HG03159 (cell line): Measurements from ENCODE around the gene EXOC3L4.

Experiments
- ATAC-seq: cut with Tn5 transposase; IDR thresholded peaks from one replicate; pipeline ENCODE4 v1.9.1; 2021; ENCODE audit warnings: mild to moderate bottlenecking, moderate library complexity; ENCODE audit not compliant: unreplicated experiment

Gene EXOC3L4

DNA sequence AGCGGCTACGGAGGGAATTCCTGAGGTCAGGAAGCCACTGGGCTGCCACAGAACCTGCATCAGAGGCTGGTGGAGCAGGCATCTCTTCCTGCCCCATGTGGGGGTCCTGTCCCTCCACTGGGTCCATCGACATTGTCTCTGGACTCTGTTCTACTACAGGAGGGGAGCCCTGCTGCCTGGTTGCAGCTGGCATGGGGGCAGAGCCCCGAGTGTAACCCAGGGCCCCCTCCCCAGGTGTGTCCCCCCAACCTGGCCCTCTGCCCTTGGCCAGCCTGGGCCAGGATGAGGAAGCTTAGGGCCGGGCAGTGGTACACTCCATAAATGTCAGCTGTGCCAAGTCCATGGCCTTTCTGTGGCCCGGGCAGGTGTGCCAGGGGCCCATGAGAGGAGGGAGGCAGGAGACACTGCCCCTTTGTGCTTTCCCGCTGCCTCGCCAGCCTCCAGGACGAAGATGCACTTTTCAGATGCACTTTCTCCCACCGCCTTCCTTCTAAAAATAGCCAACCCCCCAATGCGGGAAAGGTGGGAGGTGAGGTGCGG lies 4.0 kb upstream of the EXOC3L4 start:
- ATAC-seq, result no peak

DNA sequence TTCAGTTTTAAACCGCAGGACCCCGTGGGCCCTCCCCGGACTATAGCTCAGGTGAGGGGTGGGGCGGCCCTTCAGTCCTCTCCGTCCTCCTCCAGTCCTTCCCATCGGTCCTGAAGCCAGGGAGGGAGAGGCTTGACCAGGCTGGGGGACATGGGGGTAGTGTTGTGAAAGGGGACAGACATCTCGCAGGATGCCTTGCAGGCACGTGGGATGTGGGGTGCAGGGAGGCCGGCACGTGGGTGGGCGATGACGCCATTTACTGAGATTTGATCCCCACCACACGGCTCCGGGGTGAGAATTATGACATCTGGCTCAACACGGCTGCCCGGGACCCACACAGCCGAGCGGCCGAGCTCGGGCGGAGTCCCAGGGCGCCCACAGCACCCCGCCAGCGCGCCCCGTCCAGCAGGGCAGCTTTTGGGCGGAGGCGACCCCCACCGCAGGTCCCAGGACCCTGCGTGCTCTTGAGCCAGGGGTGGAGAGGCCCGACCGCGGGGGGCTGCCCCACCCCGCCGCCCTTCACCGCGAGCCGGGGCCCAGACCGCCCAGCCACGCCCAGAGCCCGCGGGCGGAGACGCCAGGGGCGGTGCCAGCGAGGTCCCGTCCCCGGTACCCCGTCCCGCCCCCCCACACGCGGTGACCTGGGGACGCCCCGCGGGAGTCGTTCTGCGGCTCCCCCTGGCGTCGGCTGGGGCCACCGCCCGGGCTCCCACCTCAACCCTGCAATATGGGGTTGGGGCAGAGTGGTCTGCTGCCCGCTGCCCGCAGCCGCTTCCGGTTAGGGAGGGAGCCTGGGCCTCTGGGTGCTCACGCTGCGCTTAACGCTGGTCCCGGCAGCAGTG lies 3.3 kb upstream of the EXOC3L4 start:
- peak; percentile 60 for ATAC-seq

DNA sequence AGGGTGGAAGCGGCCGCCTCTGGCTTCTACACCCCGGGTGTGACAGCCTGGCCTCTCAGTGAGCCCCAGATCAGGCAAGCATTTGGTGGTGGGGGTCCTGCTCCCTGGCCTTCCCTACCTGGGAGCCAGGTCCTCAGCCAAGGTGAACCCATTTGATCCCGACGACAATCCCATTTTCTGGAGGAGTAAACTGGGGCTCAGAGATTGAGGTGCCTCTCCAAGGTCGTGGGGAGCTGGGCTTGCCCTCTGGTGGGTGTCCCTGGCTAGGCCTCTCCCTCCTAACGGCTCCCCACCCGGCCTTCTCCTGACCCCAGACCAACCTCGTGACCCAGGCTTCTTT lies 2.7 kb upstream of the EXOC3L4 start:
- no peak for ATAC-seq

- ATAC-seq, result no peak
Observed at GRCh38 chr14:103093856-103094405, 594 bp upstream of the EXOC3L4 start.

DNA sequence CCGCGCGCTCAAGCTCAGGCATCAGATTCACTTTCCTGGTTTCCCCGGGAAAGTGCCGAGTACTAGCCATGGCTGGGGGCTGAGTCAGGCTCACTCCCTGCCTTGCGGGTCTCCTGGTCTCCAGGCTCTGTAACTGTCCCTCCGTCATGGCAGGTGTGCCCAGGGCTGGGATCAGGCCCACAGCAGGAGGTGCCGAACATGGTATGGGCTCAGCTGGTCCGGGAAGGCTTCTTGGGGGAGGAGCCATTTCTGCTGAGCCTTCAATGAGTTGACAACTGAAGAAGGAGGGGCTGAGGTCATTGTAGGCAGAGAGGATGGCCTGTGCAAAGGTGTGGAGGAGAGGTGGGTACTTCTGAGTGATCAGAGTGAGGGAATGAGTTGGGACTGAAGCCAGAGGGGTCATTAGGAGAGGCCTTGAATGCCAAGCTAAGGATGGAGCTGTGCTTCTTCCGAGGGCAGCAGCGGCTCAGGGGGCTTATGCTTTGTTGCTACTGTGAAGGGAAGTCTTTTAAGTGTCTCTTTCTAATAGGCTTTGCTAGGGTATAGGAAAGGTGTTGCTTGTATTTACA lies 769 bp downstream of the EXOC3L4 start:
- no peak for ATAC-seq

DNA sequence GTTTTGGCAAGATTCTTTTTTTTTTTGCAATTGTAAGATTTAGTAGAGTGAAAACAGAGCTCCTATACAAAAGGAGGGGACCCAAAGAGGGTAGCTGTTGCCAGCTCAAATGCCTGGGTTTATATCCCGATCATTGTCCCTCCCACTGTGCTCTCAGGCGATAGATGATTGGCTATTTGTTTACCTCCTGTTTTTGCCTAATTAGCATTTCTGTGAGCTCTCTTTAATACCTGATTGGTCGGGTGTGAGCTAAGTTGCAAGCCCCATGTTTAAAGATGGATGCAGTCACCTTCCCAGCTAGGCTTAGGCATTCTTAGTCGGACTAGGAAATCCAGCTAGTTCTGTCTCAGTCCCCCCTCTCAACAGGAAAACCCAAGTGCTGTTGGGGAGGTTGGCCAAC lies 1.9 kb downstream of the EXOC3L4 start:
- no peak for ATAC-seq

DNA sequence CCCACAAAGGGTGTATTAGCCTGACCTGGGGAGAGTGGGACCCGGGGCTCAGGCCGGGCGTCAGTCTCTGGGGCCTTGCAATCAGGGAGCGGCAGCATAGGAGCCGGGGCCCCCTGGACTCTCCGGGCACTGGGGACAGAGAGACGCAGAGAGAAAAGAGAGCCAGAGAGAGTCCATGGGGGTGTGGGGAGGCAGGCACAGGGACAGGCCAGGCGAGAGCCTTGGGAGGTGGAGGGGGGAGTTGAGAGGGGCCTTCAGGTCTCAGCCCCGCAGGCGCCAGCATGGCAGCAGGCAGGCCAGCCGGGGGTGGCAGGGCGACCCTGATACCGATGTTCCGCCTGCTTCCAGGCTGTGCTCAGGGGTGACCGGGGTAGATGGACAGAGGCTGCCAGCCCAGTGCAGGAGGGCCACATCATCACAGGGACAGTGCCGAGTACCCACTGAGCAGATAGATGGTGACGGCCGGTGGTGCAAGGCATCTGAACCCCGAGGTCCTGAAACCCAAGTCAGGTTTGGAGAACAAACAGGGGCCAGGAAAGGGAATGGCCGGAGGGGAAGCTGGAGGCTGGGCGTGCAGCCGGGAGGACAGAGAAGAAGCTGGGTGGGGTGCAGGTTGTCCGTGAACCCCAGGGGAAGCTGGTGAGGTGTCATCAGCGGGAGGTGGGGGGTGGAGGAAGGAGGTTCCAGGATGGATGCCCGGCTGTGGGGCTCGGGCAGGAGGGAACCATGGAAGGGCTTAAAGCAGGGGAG lies 2.9 kb downstream of the EXOC3L4 start:
- ATAC-seq, result no peak

GRCh38 chr14:103097994-103098957 lies 3.8 kb downstream of the EXOC3L4 start:
- ATAC-seq, result no peak

DNA sequence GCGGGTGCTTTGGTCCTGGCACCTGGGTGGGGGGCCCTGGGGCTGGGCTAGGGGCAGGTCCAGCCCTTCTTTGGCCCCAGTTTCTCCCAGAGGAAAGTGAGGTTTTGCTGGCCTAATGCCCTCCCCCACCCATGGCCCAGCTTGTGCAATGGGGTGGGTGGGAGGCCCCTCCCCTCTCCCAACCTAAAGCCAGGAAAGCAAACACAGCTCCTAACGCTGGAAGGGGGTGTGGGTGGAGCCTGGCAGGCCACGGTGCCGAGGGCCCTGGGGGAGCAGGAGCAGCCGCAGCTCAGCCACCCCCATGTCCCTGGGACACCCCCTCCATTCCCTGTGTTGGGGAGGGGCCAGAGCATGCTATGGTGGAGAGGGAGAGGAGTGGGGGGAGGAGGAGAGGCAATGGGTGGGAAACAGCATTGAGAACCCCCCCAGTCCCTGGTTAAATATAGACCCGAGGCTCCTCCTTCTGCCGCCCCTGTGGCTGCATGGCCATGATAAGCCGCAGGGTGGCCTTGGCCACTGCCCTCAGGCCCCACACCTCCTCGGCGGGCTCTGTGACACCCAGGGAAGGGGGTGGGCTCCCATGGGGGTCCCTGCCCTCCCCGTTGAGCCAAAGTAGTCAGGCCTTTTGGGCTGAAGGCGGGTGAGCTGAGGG lies 4.7 kb downstream of the EXOC3L4 start:
- no peak for ATAC-seq

DNA sequence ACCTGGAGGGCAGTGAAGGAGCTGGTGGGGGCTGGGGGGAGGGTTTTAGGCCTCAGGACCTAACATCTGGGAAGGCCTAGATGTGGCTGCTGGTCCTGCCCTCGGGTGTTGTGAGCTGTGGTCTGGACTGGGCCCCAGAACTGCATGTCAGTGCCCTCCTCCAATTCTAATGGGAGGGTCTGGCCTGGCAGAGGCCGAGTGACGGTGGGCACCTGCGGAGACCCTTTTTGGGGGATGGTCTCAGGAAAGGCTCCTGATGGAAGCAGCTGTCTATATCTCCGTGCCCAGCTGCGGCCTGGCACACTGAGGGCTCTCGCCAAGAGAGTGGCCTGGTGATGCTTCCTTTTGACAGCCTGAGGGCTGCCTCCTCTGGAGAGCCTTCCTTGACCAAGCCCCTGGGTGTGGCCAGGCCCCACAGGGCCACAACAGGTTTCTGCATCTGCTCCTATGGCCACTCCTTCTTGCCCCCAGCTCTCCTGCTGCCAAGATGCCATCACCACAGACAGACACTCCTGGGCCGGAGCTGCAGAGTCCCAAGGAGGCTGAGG lies 5.3 kb downstream of the EXOC3L4 start:
- ATAC-seq, result no peak

DNA sequence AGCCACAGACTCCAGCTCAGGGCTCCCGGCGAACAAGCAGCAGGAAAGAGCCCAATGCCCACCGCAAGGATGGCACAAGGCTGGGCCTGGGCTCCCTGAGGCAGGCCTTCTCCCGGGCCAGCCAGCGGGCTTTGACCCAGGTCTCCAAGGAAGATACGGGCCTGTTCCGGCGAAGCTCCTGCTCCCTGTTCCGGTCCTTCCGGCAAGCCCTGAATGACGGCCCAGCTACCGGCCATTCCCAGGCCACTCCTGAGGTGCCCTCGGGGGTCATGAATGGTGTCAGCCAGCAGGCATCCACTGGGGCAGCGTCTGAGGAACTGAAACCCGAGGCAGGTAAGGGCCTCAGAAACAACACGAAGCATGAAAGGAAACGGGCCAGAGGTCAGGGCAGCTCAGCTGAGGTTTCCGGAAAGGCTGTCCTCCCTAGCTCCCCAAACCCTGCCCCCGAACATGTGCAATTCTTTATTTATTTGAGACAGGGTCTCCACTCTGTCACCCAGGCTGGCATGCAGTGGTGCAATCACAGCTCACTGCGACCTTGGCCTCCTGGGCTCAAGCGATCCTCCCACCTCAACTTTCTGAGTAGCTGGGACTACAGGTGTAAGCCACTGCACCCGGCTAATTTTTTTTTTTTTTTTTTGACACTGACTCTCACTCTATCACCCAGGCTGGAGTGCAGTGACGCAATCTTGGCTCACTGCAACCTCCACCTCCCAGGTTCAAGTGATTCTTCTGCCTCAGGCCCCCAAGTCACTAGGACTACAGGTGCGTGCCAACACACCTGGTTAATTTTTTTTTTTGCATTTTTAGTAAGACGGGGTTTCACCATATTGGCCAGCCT lies 6.0 kb downstream of the EXOC3L4 start:
- no peak for ATAC-seq

DNA sequence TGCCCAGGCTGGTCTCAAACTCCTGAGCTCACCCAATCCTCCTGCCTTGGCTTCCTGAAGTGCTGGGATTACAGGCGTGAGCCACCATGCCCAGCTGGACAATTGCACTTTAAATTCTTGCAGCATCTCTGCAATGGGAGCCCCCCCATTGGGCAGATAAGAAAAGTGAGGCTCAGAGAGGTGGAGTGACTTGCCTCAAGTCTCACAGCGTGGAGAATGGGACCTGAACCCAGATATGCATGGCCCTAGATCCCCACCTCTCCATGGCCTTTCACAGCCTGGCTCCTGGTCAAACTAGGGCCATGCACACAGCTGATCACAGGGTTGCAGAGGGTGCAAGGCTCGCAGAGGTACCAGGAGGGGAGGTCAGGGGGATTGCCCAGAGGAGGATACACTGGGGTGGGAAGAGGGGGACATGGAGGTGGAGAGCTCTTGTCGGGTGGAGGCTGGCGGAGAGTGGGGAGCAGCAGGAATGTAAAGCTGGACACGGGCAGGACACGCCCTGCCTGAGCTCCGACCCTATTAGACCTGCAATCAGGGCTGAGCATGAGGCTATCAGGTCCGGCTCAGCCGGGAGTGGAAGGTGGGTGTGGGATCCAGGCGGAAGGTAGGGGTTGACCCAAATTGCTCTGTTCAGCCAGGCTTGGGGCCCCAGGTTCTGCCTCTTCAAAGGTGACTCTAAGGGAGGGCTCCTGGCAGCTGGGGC lies 6.9 kb downstream of the EXOC3L4 start:
- ATAC-seq, result no peak

DNA sequence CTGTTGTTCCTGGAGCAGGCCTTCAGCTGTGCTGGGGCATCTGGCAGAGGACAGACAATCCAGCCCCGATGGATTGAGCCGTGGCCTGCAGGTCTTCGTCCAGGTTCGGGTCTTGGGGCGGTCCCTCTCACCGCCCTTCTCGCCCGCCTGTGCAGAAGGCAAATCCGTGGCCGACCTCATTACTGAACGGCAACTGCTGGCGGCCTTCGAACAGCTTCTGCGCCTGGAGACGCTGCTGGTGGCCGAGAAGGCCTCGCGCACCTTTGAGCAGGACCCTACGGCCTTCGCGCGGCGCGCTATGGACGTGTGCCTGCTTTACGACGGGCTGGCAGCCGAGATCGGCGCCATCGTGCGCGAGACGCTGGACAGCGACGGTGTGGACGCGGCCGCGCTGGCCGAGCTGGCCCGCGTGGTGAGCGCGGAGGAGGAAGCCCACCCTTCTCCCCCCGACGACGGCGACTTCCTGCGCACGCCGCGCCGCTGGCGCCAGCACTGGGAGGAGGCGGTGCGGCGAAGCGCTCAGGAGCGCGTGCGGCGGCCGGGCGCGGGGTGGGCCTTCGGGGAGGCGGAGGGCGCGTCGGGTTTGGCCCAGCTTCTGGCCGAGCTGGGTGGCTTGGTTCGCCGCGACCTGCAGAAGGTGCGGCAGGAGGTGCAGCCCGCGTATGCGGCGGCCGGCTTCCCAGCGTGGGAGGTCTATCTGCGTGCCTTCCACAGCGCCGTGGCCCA lies 7.6 kb downstream of the EXOC3L4 start:
- ATAC-seq, result no peak

DNA sequence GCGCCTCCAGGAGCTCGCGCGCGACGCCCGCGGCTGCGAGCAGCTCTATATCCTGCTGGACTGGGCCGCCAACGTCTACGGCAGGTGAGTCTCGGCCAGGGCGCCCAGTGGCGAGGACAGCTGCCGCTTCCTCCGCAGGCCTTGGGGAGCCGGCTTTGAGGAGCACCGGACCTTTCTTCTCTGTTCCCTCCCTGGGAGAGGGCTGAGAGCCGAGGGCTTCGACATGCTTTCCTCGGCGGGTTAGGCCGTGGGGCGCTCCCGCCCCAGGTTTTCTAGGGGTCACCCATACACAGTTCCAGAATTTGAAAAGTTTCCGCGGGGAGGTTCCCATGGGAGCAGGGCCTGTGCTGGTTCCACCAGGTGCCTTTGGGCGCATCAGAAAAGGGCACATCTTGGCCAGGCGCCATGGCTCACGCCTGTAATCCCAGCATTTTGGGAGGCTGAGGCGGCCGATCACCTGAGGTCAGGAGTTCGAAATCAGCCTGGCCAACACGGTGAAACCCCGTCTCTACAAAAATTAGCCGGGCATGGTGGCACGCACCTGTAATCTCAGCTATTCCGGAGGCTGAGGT lies 8.2 kb downstream of the EXOC3L4 start:
- ATAC-seq, result no peak

DNA sequence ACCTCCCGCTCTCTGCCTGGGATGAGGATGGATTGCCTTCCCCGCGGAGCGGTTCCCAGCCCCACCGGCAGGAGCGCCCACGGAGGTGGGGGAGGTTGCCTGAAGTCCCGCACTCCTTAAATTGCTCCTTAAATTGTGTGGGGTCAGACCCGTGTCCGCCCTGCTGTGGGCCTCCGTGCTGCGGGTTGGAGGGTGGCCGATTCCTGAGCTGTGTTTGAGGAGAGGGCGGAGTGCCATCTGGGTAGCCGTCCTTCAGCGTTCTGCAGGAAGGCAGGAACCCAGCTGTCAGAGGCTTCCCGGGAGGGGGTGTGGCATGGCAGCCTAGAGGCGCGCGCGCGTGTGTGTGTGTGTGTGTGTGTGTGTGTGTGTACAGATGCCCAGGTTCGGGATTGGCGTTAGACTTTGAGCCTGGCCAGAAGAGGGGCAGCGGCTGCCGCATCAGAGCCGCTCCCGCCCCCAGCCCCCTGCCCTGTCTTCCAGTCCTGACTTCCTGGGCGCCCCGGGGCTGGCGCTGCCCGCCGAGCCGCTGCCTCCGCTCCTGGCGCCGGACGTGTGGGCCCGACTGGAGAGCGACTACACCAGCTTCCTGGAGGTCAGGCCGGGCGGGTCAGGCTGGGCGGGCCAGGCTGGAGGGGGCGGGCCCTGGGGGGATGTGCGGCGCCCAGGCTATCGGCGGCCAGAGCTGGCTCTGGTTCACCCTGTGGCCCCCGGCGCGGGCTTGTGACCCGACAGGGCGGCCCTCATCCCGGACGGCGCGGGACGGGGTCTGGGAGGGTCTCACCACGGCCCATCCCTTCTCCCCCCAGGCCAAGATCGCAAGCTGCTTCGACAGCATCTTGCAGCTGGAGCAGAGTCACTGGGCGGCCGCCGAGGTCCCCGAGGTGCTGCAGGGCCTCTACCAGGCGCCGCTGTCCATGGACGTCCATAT lies 9.2 kb downstream of the EXOC3L4 start:
- ATAC-seq, result no peak

DNA sequence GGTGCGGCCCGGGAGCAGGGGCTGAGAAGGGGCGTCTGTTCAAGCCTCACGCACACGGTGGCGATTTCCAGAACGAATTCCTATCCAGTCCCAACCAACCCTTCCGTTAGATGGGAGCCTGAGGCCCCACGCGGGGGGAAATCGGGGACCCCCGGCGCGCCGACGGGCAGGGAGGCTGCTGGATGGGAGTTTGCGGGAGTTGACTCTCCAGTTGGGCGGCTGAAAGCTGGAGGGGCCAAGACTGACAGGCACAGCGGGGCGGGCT lies 9.8 kb downstream of the EXOC3L4 start:
- ATAC-seq, result no peak
